ENCODE measurements around the gene RNF146.
"Not testable (repeated sequence)": the region's sequence is repeated elsewhere in the genome, so short reads cannot be mapped to it uniquely, and the experiment has no call there.

The RNF146 gene

GRCh38 chr6:127289934-127290333 lies 23.3 kb downstream of the RNF146 start:
- no peak for DNase-seq

GRCh38 chr6:127290391-127291265 lies 24.0 kb downstream of the RNF146 start:
- no peak for DNase-seq

DNA sequence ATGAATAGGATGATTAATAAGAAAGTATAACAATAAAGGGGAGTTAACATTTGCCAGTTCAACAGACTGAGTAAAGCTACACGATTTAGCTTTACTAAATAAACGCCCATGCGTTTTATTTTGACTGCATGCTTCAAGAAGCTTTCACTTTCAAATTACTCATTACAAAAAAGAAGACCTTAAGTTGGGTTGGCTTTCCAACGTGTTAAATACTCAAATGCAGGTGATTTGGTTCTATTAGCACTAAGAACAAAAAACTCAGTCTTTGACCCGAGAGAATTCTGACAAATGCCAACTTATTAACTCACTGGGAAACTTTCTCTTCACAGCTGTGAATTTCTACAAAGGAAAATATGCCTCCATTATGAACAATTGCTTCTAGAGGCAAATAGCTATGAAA lies 24.8 kb downstream of the RNF146 start:
- no peak for DNase-seq

DNA sequence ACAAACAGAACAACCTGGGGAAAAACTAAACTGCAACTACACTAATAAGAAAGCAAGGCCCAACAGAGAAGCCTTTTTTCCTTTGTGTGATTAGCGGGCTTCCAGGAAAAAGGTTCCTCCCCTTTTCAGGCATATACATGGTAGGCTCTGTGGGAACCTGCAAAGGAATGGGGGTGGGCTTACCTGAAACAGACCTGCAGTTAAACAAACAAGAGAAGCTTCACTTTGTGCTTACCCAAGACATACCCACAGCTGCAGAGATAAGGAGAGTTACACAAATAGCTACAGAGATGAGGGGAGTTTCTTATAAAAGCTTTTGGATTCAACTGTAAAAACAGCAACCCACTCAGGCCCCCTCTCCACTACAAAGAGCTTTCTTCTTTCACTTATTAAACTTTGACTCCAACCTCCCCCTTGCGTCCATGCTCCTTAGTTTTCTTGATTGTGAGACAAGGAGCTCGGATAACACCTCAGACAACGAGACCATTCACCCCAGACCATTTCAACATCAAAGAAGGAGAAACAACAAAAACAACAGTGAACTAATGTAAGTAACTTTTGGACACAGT lies 30.9 kb downstream of the RNF146 start:
- DNase-seq = no peak

DNA sequence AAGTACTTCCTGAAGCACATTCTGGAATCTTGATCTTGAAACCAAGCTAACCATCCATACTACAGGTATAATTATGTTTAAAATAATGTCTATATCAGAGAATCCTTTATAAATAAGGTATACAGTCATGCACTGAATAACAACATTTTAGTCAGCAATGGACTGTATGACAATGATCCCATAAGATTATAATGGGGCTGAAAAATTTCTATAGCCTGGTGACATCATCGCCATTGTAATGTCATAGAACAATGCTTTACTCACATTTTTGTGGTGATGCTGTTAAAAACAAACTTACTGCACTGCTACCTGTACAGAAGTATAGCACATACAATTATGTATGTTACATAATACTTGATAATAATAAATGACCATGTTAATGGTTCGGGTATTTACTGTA lies 31.8 kb downstream of the RNF146 start:
- DNase-seq = no peak

- DNase-seq = no peak
Measured at GRCh38 chr6:127299522-127300240, 33.0 kb downstream of the RNF146 start.

- no peak for DNase-seq
Measured at GRCh38 chr6:127300411-127300810, 33.7 kb downstream of the RNF146 start.

DNA sequence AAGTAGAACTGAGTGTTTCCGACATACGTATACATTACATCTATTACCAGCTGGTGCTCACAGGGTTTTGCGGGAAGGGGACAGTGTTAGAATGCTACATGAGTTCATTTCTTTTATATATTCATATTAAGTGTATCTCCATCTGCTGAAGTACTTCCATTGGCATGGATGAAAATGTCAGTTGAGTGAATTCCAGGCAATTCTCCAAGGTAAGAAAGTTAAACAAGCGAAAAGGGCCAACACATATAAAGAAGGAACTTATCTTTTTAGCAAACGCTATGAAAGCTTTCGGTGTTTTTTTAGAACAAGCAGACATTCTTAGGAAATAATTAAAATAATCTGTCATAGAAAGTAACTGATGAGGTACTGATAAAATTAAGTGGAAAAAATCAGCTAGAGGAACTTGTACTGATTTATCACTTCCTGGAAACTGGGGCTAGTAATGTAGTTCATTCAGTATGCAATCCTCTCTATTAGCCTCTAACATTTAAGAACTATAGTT lies 34.6 kb downstream of the RNF146 start:
- DNase-seq = no peak

DNA sequence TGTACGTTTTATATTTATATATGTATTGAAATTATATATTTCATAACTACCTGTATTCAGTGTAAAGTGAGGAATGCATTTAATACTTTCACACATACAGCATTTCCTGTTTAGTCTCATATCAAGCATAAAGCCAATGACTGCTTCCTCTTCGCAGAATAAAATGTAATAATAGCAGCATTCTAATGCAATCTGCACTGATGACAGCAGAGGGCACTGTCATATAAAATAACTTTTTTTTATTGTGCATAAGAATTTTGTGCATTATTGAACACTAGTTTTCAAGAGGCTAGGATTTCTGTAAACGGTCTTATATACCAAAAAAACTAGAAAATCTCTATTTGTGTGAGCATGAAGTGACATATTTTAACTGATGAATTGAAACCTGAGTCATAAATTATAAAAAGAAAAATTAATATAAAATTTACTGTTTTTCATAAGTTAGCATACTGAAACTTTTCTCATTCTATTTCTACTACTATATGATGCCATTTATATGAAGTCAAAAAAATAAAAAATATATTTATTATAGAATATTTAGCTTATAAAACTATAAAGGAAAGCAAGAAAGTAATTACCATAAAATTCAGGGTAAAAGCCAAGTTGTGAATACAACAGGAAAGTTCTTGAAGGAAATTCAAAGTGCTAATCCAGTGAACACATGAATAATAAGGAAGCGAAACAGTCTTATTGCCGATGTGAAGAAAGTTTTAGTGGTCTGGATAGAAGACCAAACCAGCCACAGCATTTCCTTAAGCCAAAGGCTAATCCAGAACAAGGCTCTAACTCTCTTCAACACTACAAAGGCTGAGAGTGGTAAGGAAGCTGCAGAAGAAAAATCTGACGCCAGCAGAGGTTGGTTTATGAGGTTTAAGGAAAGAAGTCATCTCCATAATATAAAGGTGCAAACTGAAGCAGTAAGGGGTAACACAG lies 36.3 kb downstream of the RNF146 start:
- DNase-seq = peak in 1 of 2 donors; percentile 51

- no peak for DNase-seq
Measured at GRCh38 chr6:127303917-127304316, 37.3 kb downstream of the RNF146 start.

- no peak for DNase-seq
Measured at GRCh38 chr6:127305741-127306140, 39.1 kb downstream of the RNF146 start.

- DNase-seq = no peak
Measured at GRCh38 chr6:127317388-127318128, 50.9 kb downstream of the RNF146 start.

DNA sequence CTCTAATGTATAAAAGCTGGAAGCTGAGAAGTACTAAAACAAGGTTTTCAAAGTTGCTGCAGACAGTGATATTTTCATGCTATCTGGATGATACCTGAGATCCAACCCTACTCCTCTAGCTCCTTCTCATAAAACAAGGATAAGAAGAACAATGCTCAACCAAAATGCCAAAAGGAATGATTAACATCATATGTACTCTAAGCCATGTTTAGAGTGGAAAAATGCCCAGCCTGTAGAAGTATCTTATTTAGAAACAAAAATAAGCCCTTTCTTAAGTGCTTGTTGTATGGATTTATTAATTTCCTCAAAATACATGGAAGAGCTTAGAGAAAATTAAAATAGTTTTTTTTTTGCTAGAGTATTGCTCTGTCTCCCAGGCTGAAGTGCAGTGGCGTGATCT lies 53.0 kb downstream of the RNF146 start:
- no peak for DNase-seq

GRCh38 chr6:127328043-127328609 lies 61.5 kb downstream of the RNF146 start:
- DNase-seq = no peak

- not testable (repeated sequence) for DNase-seq
Measured at GRCh38 chr6:127331256-127331655, 64.6 kb downstream of the RNF146 start.

GRCh38 chr6:127332383-127332961 lies 65.8 kb downstream of the RNF146 start:
- no peak for DNase-seq

Measured in bone marrow (tissue), 2 donors.